HG03520 (cell line): ENCODE results near the gene MAPKAPK5.
A peak's percentile ranks its signal among the peaks of the same experiment; 100 is the strongest.
"Not testable (repeated sequence)": the region's sequence is repeated elsewhere in the genome, so short reads cannot be mapped to it uniquely, and the experiment has no call there.

ENCODE experiments used
- ATAC-seq: cut with Tn5 transposase; IDR thresholded peaks from one replicate; pipeline ENCODE4 v1.9.1; 2021; ENCODE audit warnings: mild to moderate bottlenecking, moderate library complexity; ENCODE audit not compliant: unreplicated experiment

Gene MAPKAPK5, protein sequence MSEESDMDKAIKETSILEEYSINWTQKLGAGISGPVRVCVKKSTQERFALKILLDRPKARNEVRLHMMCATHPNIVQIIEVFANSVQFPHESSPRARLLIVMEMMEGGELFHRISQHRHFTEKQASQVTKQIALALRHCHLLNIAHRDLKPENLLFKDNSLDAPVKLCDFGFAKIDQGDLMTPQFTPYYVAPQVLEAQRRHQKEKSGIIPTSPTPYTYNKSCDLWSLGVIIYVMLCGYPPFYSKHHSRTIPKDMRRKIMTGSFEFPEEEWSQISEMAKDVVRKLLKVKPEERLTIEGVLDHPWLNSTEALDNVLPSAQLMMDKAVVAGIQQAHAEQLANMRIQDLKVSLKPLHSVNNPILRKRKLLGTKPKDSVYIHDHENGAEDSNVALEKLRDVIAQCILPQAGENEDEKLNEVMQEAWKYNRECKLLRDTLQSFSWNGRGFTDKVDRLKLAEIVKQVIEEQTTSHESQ

DNA sequence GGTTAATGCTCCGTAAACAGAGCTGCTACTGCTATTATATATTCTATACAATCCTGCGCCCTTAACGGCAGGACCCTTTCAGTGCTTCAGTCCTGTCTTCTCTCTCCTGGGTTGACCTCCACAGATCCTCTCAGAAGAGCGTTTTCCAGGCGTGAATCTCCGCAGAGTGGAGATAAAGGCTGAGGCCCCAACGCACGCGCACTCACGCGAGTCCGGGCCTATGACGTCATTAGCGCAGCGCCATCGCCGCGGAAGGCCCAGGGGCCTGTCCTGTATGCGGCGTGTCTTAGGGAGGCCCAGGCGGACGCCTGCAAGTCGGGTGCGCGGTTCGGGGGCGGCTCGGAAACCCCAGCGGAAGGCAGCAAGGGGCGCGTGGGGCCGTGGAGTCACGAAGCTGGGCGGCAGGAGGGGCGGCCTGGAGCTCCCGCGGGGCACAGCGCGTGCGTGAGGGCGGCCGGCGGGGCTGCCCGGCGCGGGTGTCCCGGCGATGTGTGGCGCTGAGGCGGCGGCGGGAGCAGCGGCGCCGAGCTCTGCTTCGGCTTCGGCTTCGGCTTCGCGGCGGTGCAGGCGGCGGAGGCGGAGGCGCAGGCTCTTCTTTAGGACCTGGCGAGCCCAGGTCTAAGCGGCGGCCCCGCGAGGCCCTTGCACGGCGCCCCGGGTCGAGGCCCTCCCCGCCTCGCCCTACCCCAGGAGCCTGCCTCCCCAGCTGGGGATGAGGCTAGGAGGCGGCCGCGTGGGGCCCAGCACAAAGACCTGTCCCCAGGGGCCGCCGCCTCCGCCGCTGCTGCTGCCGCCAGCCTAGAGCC is at the start of gene MAPKAPK5:
Gene MAPKAPK5 (plus strand): TSS at position 479 of the 806 bp plus-strand sequence. CDS start 506 bp downstream, outside the sequence.
- peak; percentile 81 for ATAC-seq

DNA sequence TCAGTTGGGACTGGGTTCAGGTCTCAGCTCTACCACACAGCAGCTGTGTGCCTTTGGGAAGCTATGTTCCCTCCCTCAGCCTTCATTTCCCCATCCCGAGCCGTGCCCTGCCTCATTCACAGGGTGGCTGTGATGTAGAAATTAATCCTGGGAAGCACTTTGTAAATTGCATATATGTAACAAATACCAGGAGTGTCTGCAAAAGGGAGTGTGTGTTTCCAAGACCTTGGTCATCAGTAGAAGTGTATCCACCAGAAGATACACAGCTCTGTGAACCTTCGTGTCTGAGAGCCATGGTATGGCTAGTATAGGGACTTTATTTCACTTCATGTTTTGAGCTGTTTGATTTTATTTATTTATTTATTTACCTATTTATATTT is 49.2 kb upstream of the MAPKAPK5 start:
- no peak for ATAC-seq

DNA sequence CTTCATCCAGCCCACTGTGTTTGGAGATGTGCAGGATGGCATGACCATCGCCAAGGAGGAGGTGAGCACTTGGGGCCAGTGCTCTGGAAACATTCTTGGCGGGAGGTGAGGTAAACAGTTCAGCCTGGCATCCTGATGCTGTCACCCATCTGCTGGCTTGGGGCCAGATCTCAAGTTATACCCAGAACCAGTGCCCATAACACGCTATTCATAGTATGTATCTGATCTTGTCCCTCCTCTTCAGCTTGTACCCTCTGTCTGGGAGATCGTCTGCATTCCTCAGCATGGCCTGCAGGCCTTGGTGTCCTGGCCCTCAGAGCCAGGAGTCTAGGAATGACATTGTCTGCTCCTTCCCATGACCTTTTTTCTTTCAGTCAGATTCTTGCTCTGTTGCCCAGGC is 43.8 kb upstream of the MAPKAPK5 start:
- no peak for ATAC-seq

DNA sequence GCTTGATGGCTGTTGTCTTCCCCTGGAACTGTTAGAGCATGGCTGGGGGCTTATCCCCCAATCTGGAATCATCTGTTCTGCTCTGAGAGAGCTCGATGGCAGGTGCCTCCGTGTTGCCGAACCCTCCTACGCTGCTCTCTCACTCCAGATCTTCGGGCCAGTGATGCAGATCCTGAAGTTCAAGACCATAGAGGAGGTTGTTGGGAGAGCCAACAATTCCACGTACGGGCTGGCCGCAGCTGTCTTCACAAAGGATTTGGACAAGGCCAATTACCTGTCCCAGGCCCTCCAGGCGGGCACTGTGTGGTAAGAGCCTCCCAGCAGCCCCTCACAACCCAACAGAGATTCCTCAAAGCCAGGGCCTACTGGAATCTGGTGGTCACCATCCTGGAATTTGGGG is 42.3 kb upstream of the MAPKAPK5 start:
- ATAC-seq, result no peak

DNA sequence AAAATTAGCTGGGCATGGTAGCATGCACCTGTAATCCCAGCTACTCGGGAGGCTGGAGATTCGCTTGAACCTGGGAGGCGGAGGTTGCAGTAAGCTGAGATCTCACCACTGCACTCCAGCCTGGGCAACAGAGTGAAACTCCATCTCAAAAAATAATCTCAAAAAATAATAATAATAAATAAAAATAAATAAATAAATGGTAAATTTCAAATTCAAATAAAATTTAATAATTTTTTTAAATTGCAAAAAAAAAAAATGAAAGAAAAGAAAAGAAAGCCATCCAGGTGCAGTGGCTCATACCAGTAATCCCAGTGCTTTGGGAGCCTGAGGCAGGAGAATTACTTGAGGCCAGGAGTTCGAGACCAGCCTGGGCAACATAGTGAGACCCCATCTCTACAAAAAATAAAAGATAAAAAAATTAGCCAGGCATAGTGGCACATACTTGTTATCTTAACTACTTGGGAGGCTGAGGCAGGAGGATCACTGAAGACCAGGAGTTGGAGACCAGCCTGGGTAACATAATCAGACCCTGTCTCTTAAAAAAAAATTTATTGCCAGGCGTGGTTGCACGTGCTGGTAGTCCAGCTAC is 38.9 kb upstream of the MAPKAPK5 start:
- no peak for ATAC-seq

DNA sequence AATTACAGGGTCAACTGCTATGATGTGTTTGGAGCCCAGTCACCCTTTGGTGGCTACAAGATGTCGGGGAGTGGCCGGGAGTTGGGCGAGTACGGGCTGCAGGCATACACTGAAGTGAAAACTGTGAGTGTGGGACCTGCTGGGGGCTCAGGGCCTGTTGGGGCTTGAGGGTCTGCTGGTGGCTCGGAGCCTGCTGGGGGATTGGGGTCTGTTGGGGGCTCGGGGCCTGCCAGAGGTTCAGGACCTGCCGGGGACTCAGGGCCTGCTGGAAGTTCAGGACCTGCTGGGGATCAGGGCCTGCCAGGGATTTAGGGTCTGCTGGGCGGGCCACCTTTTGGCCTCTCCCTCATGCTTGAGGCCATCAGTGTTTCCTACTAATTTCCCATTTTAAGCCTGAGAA is 38.2 kb upstream of the MAPKAPK5 start:
- ATAC-seq, result no peak

DNA sequence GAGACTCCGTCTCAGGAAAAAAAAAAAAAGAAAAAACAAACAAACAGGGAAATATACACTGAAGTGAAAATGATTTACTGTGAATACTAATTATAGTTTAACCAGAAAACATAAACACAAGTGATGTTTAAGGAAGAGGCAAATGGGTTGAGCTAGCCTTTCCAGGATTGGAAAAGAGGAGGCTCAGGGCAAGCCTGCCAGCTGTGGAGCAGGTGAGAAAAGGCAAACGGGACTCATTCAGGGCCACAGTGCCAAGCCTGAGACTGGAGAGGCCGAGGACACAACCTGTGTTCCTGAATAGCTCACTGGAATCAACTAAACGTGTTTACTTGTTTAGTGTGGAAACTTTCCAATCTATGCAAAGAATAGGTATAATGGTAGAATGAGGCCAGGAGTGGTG is 35.7 kb upstream of the MAPKAPK5 start:
- no peak for ATAC-seq

DNA sequence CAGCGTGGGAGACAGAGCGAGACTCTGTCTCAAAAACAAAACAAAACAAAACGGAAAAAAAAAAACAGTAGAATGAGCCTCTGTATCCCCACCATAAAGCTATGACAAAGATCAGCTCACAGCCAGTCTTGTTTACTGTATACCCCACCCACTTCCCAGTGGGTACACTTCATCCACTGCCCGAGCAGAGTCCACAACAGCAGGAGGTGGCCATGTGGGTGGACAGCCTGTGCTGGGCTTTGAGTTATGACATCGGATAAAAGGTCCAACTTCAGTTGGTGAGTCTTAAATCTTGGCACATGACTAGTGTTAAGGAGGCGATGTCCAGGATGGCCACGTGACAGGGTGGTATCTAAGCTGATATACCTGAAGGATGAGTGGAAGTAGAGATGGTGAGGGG is 34.8 kb upstream of the MAPKAPK5 start:
- no peak for ATAC-seq

DNA sequence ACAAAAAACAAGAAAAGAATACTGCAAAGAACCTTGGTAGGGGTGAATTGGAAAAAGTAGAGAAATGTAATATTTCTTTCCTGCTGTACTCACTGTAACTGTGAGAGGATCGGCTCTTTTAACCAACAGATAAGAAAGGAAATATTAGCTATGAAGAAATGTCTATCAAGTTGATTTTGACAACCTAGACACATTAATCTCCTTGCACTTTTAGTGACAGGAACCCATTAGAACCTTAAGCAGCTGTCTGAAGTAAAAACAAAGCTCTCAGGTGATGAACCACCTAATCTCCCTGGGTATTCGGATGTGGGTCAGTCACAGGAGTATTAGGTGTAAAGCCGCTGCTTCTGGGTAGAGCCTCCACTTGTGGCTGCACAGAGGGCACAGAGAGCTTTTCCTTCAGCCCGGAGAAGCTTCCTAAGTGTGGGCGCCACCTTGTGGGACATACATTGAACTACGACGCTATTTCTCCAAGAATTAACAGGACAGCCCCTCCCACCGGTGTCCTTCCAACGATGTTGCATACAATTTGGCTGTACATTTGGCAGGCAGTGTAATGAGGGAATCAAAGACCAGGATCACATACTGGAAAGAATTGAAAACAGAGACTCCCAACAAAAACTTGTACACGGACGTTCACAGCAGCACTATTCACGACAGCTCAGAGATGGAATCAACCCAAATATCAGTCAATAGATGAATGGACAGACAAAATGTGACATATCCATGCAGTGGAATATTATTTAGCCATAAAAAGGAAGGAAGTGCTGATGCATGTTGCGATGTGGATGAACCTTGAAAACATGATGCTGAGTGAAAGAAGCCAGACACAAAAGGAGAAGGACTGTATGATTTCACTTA is 28.9 kb upstream of the MAPKAPK5 start:
- ATAC-seq, result no peak

DNA sequence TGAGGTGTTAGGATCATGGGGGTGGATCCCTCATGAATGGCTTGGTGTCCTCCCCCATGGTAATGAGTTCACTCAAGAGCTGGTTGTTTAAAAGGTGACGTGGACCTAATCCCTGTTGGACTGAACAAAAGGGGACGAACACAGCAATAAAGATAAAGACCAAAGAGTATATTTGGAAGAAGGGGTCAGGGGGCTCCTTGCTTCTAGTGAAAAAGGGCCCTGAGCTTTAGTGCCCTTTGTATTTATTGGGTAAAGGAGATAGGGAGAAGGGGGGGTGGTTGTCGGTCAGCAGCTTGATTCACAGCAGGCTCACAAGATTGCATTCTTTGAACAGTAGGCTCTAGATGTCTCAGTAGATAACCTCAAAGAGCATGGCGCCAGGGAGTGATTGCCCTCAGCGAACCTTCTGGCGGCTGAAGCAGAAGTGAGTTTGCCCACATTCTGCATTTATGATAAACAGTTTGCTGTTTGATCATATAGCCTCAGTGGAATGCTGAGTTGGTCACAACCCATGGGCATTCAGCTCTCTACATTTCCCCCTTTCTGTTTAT is 25.9 kb upstream of the MAPKAPK5 start:
- no peak for ATAC-seq

DNA sequence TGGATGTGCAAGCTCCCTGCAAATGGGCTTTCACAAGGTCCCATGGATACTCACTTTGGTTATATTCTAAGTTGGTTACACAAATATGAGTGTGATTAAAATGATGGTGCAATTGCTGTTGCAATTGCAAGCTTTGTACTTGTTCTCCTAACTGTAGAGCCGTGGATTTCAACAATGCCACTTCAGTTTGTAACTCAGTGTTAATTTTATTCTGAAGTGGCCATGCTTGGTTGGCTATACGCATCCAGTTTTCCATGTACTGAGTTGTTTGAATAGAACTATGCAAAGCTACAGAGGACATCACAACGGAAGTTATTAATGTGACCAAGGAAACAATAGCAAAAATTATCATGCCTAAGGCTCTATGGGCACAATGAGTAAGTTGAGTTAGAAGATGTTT is 25.1 kb upstream of the MAPKAPK5 start:
- not testable (repeated sequence) for ATAC-seq

DNA sequence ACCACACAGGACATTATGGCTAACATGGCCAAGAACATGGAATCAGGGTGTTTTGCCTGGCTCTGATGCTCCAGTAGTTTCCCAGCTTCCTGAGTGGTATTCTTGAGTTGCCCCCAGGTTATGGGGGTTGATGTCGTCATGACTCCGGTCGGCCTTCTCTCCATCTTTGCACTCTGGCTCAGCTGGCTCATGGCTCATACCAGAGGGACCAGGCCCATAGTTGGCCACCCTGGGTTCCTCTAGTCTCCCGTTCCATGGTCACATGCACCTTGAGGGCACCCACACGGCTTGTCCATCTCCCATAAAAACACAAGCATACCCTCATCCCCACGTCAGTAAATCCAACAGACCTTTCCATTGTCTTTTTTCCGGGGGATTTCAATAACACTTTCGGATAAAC is 23.7 kb upstream of the MAPKAPK5 start:
- no peak for ATAC-seq

DNA sequence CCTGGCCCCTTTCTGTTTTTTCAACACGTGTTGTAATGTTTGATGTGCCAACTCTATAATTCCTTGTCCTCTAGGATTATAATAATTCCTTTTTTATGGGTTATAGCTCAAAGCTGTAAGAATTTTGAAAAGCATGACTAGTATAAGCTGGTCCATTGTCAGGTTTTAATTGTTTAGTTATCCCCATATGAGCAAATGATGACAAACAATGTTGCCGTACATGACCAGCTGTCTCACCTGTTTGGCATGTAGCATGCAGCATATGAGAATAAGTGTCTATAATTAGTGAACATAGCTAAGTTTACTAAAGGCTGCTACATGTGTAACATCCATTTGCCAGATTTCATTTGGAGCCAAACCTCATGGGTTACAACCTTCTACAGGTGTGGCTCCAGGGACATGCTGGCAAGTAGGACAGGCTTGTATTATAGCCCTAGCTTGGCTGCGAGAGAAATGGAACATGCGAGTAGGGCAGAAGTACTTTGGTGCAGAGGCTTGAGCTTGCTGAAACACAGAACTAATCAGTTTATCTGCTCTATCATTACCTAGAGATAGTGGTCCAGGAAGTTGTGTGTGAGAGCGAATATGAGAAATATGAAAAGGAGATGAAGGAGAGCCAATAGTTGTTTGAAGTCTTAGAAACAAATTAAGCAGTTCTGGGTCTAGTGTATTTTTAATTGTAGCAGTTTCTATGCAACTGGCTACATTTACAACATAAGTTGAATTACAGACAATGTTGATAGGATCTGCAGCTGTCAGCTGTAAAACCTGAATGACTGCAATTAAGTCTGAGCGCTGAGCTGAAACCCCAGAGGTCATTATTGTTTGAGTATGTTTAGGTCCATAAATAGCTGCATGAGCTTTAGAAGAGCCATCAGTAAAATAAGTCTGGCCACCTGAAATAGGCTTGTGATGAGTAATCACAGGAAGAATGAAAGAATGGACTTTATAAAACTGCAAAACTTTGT is 22.6 kb upstream of the MAPKAPK5 start:
- ATAC-seq, result no peak

DNA sequence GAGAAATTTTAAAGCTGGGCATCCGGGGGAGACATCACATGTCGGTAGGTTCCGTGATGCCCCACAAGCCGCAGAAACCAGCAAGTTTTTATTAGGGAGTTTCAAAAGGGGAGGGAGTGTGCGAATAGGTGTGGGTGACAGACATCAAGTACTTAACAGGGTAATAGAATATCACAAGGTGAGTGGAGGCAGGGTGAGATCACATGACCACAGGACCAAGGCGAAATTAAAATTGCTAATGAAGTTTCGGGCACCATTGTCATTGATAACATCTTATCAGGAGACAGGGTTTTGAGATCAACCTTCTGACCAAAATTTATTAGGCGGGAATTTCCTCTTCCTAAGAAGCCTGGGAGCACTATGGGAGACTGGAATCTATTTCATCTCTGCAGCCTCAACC is 21.2 kb upstream of the MAPKAPK5 start:
- not testable (repeated sequence) for ATAC-seq

DNA sequence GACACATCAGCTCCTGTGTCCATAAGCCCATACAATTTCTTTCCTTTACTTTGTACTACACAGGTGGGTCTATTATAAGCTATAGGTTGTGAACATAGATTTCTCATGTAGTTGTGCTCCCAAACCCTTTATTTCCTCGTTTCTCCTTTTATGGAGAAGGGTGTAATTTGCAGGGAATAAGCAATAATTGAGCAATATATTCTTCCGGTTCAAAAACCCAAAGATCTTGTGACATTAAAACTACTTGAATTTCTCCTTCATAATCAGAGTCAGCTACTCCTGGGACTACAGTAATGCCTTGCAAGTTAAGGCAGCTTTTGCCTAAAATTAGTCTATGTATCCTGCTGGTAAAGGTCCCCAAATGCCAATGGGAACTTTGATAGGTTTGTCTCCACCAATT is 19.1 kb upstream of the MAPKAPK5 start:
- no peak for ATAC-seq

DNA sequence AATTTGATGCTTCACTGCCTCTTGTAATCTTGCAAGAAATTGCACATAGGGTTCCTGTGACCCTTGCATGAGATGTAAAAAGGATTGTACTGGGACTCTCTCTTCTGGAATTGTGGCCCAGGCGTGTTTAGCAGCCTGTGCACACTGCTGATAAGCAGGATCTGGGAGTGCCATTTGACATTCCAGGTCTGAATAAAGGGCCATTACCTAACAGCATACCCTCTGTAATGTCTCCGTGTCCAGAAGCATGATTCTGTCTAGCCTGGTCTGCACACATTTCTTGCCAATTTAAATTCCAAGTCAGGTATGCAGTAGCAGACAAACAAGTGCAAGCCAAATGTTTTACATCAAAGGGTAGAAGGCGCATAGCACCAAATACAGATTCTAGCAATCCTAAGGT is 18.1 kb upstream of the MAPKAPK5 start:
- no peak for ATAC-seq

DNA sequence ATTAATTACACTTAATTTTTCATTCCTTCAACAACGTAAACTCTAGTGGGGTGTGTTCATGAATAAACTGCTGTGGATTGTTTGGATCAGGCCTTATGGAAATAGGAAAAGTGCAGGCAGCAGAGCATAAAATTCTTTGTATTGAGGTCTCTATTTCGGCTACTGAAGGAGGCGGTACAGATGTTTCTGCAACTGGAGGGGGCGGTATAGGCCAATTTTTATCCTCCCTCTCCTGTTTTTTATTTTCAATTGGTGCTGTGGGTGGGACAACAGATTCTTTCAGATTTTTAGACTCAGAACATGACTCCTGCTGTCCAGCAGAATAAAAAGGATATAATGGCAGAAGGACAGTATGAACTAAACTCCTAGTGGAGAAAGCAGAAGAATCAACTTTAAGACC is 17.7 kb upstream of the MAPKAPK5 start:
- not testable (repeated sequence) for ATAC-seq

DNA sequence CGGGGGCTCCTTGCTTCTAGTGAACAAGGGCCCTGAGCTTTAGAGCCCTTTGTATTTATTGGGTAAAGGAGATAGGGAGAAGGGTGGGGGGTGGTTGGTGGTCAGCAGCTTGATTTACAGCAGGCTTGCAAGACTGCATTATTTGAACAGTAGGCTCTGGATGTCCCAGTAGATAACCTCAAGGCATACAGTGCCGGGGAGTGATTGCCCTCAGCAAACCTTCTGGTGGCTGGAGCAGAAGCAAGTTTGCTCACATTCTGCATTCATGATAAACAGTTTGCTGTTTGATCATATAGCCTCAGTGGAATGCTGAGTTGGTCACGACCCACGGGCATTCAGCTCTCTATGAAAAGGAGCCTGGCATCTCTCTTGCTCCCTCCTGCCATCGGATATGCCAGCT is 16.5 kb upstream of the MAPKAPK5 start:
- ATAC-seq, result no peak

DNA sequence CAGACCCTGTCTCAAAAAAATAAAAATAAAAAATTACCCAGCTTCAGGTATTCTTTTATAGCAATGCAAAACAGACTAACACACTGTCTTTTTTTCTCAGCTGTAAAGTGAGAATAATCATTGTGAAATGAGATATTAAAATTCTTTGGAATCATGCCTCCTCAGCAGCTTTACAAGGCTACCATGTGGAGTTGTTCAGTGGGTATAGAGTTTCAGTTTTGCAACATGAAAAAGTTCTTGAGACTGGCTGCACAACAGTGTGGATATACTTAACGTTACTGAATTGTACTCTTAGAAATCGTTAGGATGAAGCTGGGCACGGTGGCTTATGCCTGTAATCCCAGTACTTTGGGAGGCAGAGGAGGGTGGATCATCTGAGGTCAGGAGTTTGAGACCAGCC is 15.7 kb upstream of the MAPKAPK5 start:
- ATAC-seq, result no peak
